NB4 (cell line): ENCODE measurements around the gene MAP3K1.
A peak's percentile ranks its signal among the peaks of the same experiment; 100 is the strongest.

Source experiments
- DNase-seq: peaks from one replicate; pipeline ENCODE4 v3.0.0; 2010; ENCODE audit warnings: low read depth
- H3K4me3 ChIP-seq: one replicate; pipeline ENCODE4 v1.5.1; 2011; ENCODE audit warnings: mild to moderate bottlenecking, low read depth, low read length, moderate library complexity
- CTCF ChIP-seq: IDR thresholded peaks from one replicate; pipeline ENCODE4 v1.5.1; 2012; ENCODE audit warnings: low read depth, low read length
- MAX ChIP-seq: IDR thresholded peaks from 2 replicates; pipeline ENCODE4 v1.6.1; 2011; ENCODE audit warnings: low read depth, low read length
- MYC ChIP-seq: IDR thresholded peaks from 2 replicates; pipeline ENCODE4 v1.6.1; 2011; ENCODE audit warnings: low read depth, low read length
- POLR2A ChIP-seq: IDR thresholded peaks from 2 replicates; pipeline ENCODE4 v1.6.1; 2011; ENCODE audit warnings: mild to moderate bottlenecking; ENCODE audit not compliant: insufficient read length; ENCODE audit errors: extremely low read depth

MAP3K1 gene

GRCh38 chr5:56908942-56909293 is 93.6 kb downstream of the MAP3K1 start:
- TF ChIP-seq POLR2A (no peak), MYC (no peak), MAX (no peak), CTCF (no peak)
- no peak for DNase-seq
- H3K4me3 ChIP-seq, result peak overlapping the region; percentile 74

- peak; percentile 97 for DNase-seq
- TF ChIP-seq MAX, result peak; percentile 74
- no peak for TF ChIP-seq CTCF
- TF ChIP-seq POLR2A, result peak; percentile 96
- TF ChIP-seq MYC, result peak; percentile 85
- H3K4me3 ChIP-seq, result peak within 1 kb of the TSS; percentile 91
Measured at GRCh38 chr5:56909294-56910209, 94.2 kb downstream of the MAP3K1 start, which contains the start of gene SETD9. Gene SETD9 (plus strand): TSS chr5:56909596. CDS start chr5:56909646, 50 bp downstream.

GRCh38 chr5:56910210-56910965 is 95.0 kb downstream of the MAP3K1 start:
- 0 out of 2 replicates have a peak, but pooled peaks have one; percentile 3 for TF ChIP-seq MAX
- no peak for TF ChIP-seq POLR2A
- TF ChIP-seq CTCF, result no peak
- 0 out of 2 replicates have a peak, but pooled peaks have one; percentile 61 for TF ChIP-seq MYC
- H3K4me3 ChIP-seq, result peak overlapping the region; percentile 91
- peak; percentile 80 for DNase-seq

GRCh38 chr5:56913766-56914165 is 98.4 kb downstream of the MAP3K1 start:
- no peak overlapping the region for H3K4me3 ChIP-seq
- TF ChIP-seq CTCF, result no peak
- no peak for TF ChIP-seq MYC
- no peak for TF ChIP-seq MAX
- no peak for TF ChIP-seq POLR2A
- DNase-seq, result no peak

GRCh38 chr5:56914678-56915077 is 99.3 kb downstream of the MAP3K1 start:
- no peak for DNase-seq
- no peak for TF ChIP-seq POLR2A
- H3K4me3 ChIP-seq, result no peak overlapping the region

- no peak for DNase-seq
- TF ChIP-seq MYC (no peak), POLR2A (no peak), MAX (no peak), CTCF (no peak)
- H3K4me3 ChIP-seq, result no peak overlapping the region
Measured at GRCh38 chr5:56917534-56917933, 102.2 kb downstream of the MAP3K1 start.
